CD4-positive, alpha-beta T cell treated with Interleukin-17A for 1 hour (primary cell): ENCODE measurements around the gene SGO2.
"Not testable (repeated sequence)": the region's sequence is repeated elsewhere in the genome, so short reads cannot be mapped to it uniquely, and the experiment has no call there.

Experiments
- DNase-seq: peaks from one replicate; pipeline ENCODE4 v3.0.0-alpha.2; 2020

Gene SGO2

DNA sequence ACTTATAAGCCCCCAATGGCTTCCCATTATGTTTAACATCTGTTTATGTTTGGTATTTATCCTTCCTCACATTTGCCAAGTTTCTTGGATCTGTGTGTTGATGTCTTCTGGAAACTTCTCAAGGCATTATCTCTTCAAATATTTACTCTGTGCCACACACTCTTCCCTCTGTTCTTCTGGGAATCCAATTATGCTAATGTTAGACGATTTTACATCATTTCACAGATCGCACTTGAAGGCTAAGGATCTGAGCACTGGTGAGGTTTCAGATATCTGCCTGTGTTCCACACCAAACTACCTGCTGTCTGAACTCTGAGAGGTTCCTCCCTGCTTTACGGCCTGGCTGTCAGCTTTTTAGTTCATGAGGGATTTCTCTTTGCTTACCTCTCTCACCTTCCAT is 69.9 kb downstream of the SGO2 start:
- no peak for DNase-seq

DNA sequence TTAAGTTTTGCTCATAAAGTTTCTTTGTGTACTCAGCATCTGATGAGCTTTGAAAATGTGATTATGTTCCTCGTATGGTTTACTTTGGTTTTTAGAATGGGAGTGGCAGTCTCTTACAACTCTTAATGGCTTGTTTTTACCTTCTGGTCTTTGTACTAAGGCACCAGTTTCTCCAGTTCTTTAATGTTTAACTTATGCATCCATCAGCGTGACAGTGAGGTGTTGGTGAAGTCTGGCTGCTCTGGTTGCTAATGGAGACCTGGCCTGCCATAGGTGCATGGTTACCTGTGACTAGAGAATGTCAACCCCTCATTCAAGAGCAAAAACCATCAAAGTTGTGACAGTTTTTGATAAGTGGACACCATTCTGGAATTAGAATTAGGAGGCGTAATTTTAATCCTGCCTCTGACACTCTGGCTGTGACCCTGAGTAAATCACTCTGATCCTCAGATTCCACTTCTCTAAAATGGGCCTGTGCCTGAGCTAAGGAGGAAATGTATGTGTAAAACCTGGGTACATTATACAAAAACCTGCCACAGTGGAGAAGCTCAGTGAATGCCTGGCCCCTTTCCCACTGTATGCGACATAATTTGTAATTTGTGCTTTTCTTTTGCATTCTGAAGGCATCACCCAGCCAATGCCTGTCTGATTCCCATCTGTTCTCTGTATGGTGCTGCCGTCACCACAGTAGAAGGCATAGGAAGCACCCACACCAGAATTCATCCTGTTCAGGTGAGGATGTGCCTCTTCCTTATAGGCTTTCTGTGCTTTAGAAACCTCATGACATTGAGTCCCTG is 71.0 kb downstream of the SGO2 start:
- no peak for DNase-seq

DNA sequence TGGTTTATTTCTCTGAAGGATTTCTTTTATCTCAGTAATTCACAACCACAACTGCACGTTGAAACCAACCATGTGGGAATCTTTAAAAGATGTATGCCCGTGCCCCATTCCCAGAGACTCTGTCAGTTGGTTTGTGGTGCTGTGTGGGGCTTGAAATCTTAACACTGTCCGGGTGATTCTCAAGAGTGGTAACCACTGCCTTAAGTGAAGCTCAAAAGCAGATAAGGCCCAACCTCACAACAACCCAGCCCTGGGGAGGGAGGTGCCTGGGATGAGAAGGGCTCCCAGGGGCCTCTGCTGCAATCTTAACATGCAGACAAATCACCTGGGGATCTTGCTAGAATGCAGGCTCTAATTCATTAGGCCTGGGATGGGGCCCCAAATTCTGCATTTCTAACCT is 73.2 kb downstream of the SGO2 start:
- no peak for DNase-seq

DNA sequence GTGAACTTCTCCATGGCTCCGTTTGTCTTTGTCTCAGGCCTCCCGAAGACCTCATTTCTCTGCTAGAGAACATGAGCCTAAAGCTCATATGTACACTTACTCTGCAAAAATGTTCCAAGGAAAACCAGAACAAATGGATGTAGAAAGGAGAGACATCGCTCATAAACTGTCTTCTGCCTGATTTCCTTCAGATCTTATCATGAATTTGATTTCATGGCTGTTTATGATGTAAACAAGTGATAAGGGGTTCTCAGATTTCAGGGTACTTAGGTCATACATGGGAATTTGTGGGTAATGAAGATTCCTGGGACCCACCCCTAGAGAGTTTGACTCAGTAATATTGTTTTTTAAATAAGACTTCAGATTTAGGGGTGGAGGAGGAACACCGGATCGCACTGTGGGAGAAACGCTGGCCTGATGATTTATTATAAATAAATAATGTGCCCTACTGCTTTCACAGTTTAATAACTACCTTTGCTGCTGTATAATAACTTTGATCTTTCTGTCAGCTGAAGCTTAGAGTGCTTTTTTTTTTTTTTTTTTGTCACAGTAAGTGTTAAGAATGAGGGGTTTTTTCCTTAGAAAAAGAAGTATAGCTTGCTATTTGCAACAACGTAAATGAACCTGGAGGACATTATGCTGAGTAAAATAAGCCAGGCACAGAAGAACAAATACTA is 74.7 kb downstream of the SGO2 start:
- DNase-seq = no peak

DNA sequence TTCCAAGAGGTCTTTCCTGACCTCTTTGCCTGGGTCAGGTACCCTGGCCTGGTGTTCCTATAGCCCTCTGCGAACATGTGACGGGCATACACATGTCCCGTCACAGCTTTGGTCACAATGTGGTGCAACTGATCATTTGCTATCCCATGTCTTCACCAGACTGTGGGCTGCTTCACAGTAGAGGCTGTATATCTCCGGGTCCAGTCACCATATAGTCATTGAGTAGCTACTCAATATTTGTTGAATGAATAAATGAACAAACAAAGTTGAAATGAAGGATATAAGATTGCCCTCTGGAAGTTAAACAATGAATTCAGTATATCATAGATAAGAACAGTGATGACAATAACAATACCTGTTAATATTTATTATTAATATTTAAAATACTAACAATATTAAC is 76.6 kb downstream of the SGO2 start:
- DNase-seq = no peak

DNA sequence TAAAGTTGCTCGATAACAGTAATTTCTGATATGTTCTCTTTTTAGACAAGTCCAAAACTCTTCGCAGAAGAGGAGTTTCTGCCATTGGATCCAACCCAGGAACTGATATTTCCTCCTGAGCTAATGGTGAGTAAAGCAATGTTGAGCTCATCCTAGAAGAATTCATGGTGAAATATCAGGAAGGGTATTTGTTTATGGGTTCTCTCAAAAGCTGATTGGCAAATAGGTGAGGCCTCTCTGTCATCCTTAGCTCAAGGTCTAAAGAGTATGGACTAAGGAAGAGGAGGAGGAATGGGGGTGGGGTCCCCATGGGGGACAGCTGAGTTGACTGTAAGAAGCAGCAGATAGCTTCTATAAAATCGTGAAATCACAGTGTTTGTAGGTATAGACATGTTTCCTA is 78.0 kb downstream of the SGO2 start:
- DNase-seq = no peak

DNA sequence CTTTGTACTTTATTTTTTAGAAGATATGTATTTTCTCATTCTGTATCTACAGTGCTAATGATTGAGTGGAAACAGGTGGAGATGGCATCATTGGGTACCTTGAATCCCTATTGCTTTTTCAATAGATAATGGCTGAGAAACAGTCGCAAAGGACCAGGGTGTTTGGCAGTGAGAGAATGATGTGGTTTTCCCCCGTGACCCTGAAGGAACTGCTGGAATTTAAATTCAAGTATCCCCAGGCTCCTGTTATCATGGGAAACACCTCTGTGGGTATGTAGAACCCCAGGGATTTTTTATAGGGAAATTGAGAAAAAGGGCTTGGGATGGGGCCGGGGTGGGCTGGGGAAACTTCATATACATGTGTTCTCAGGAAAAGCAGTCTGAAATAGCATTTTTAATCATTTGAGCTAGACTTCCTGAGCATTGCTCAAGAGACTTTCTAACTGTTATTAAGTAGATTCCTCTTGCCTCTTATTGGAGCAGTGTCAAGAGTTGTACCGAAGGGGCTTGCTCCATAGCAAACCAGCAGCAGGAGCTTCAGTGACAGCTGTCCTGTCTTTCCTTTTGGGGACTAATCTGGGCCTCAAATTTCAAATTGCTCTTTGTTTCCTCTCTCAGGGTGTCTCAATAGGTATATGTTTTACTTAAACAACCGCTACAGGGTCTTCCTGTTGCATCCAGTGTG is 78.7 kb downstream of the SGO2 start:
- no peak for DNase-seq

DNA sequence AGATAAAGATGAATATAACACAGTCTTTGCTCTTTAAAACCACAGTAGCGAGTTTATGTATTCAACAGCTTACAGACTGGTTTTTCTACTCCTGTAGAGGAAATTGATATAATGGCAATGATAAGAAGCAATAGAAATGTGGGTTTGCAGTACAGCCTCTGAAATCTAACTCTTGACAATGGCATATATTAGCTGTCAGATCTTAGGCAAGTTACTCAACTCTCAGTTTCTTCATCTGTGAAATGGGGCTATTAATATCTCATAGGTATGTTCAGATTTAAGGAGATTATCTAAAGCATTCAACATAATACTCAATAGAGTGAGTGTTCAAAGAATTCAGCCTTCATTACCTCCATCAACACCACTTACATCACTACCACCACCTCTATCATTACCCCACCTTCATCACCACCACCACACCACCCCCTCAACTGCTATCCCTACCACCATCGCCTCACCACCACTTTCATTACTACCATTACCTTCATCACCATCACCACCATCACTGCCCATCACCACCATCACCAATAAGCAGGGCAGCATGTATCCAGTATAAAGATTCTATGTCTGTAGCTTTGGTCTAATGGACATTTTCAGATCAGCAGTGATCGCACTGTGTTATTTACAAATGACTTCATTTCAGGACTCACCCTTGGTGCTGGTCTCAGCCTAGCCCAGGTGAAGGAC is 82.5 kb downstream of the SGO2 start:
- DNase-seq = no peak

DNA sequence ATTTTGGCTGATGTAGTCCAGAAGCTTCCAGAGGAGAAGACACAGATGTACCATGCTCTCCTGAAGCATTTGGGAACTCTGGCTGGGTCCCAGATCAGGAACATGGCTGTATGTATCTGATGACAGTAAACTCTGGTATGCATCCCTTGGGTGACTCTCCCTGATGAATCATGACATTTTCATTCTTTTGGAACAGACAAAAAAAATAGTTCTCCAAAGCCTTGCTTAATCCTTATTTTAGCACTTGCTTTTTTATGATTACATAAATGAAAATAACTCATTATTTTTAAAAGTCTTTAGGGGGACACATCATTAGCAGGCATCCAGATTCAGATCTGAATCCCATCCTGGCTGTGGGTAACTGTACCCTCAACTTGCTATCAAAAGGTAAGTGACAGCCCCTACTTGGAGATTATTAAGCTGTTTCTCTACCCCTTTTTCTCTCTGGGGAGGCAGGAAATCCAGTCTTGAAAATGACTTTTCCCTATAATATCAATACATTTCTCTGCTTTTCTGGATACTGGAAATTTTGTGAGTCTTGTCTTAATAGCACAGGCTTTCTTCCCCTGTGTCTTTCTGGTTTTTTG is 83.1 kb downstream of the SGO2 start:
- DNase-seq = no peak

DNA sequence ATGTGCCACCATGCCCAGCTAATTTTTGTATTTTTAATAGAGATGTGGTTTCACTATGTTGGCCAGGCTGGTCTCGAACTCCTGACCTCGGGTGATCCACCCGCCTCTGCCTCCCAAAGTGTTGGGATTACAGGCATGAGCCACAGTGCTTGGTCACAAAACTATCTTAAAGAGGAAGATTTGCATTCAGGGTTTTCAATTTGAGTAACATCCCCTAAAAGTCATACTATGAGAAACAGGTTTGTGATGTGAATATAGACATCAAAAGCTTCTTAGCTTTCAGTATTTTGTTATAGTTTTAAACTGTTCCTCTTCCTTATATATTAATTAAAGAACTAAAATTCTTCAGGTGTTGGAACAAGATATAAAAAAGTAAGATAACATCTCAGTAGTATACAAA is 84.2 kb downstream of the SGO2 start:
- DNase-seq = not testable (repeated sequence)

DNA sequence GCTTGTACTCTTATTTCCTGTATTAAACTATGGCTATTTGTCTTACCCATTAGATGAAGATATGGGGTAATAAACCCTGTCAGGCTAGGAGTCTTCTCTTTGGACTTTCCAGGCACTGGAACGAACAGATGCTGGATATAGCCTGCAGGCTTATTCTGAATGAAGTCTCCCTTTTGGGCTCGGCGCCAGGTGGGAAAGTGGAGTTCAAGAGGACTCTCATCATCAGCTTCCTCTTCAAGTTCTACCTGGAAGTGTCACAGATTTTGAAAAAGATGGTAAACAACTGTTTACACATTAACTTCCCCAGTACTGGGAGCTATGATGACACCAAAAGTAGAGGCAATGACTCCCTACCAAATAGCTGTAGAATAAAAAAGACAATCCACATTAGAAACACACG is 87.7 kb downstream of the SGO2 start:
- DNase-seq = no peak

DNA sequence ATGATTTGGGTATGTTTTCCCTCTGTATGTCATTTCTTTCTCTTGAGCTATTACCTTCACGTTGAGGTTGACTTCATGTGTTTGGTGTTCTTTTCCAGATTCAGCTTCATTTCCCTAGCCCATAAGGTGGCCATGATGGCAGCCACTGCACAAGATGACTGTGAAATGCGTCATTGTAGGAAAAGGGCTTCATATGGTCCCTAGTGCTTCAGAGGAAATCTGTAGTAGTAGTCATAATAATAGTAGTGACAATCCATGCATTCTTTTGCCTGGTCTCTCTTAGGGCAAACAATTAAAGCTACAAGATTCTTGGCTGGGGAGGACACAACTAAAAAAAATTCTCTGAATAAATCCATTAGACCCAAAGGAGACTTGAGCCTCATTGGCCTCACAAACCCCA is 88.2 kb downstream of the SGO2 start:
- no peak for DNase-seq

DNA sequence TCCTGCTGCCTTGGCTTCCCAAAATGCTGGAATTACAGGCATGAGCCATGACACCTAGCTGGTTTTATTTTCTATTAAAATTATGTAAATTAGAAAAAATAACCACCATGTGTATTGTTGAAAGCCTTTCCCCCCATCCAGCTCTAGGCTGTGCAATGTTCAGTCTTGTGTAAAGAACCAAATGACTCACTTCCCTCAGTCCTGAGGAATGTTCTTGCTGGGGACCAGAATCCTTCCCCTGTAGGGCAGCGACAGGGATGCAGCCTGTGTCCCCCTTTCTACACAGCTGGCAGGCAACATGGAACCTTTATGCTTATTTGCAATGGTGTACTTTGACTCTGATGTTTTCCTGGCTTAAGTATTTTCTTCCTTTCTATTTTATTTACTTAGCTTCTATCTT is 89.2 kb downstream of the SGO2 start:
- DNase-seq = no peak

DNA sequence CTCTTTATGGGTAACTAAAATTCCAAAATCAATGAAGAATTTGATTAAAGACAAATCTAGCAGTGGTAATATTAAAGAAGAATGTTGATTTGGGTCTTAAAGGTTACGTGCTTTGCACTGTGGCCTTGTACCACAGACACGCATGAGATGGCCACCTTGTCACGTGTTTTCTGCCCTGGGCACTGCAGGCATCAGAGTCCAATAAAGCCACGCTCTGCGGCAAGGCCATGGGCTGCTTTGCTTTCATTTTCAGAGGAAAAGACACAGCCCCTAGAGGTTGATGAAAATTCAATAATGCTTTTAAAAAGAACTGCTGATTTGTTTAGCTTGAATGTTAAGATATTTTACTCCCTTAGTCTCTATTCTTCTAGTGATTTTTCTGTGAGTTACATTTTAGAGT is 90.2 kb downstream of the SGO2 start:
- DNase-seq = no peak

DNA sequence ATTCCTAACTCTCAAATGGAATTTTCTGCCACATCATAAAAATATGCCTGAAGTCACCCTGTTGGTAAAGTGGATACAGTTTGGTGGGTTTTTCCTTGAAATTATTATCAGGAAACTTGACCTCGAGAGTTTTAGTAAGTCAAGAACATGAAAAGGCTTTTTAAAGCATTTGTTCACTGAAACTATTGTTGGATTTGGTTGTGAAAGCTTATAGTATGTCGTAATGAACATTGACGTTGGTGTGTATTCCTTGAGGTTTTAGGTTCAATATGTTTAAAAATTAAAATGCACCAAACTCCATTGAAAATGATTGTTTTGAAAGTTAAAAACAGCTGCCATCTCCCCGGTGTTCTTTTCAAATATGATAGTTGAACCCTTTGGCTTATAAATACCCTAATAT is 90.6 kb downstream of the SGO2 start:
- no peak for DNase-seq

DNA sequence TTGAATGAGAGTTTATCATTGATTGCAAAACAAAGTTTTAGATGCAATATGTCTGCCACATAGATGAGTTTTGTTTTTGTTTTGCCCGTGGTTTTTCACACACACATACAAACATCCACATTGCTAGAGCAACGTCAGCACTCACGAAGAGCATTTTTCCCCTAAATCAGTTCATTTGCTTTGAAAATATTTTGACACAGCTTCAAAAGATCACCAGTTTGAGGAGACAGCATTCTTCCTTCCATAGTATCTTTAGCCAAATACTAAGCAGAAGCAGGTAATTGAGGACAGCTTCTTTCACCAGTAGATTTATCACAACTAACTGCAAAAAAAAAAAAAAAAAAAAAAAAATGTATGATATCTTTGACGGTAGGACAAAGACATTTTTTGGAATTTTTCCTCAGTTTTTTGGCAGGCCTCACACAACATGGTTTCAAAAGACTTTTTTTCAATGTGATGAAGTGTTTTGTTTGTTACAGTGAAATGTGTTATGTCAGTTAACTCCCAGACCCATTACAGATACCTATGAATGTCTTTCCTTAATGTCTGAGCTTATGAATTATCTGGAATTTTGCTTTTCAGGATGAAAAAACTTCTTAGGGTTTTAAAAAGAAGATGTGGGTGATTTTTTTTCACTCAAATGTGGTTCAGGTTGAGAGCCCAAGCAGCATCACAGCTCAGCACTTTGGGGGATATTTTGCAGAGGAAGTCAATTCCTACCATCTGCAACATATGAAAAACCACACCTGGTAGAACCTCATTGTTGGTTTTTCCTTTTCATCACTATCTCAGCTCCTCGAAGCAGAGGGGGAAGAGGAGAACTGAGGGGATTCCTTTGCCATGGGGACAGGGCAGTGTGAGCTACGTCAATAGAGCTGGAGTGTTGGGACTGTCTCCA is 91.4 kb downstream of the SGO2 start:
- DNase-seq = no peak

DNA sequence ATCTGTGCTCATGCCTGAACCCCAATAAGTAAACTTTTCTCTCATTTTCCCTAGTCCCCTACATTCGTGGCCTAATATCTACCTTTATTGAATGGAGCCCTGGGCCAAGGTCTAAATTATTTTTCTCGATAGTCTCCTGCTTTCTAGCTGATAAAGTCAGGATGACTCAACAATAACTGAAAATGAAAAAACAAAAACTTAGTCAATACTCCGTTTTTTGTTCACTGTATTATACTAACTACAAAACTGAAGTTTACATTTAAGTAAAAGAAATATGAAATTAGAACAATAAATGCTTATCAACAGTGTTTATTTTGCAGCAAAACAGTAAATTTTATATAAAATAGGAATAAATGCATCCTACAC is 92.0 kb downstream of the SGO2 start:
- DNase-seq = no peak

DNA sequence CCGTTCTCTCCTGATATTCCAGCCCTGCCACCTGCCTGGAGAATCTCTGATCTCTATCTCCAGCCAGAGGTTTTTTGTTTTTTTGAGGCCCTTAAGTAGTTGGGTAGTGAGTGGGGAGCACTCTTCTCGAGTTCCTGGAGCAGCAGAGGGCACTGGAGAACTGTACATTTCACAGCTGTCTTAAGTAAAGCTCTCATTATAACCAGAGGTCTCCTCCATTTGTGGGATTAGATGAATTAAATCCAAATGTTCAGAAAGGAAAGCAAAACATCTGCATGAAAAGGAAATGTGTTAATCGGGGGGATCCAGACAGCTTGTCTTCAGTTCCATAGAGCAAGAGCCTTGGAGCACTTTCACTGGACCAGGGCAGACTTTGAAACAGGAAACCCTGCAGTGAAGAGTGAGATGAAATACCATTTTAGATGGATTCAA is 92.6 kb downstream of the SGO2 start:
- no peak for DNase-seq

DNA sequence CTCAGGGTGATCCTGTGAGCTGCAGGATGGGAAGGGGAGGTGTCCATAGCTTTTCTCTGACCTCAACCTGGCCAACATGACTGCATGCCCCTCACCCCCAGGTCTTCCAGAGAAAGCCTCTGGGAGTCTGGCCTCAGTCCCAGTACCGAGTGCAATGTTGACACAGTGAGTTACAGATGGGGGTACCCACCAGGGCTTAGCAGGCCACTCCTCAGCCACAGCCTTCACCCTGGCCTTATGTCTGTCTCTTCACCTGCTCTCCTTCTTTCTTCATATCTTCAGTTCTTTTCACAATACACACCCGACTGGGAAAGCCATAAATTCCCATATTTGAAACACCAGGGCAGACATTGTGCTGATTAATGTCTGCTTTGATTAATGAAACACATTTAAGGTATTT is 93.3 kb downstream of the SGO2 start:
- DNase-seq = no peak

DNA sequence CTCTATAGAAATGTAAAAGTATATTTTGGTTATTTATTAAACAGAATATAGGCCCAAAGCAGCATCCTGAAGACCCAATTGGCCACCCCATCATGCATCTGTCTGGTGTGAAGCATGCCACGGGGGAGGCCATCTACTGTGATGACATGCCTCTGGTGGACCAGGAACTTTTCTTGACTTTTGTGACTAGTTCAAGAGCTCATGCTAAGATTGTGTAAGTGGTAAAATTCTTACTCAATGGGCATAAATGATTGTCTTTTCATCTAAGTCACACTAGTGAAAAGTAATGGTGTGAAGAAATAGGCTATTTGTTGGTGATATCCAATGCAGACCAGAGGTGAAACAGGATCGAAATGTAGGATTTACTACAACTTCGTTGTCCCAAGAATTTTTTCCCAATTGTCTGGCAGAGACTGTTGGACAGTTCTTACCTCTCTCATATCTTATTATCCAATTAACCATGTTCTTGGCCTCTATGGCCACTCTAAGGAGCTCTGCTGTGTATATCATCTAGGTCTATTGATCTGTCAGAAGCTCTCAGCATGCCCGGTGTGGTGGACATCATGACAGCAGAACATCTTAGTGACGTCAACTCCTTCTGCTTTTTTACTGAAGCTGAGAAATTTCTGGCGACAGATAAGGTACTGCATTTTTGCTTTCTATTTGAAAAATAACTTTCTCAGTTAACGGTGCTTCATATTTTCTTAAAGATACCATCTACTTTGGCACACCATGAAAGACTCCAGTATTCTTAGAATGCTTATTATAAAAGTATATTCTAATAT is 94.8 kb downstream of the SGO2 start:
- no peak for DNase-seq

DNA sequence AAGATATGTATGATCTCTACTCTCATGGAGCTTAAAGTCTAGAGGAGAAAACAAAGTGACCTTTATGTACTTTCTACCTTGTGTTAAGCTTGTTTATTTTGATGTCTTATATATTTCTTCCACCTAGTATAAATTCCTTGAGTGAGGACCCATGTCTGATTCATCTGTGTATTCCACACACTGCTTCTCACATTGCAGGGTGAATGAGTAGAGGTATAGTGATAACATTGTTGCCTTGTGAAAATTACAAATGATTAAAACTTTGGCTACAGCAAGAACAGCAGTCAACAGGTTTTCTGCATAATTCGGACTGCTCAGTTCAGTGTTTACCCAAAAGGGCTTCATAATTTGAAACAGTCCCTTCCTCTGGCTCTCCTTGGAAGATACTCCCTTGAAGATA is 96.1 kb downstream of the SGO2 start:
- DNase-seq = no peak
